Activated CD4-positive, alpha-beta T cell treated with anti-CD3 and anti-CD28 coated beads, Interleukin-2, amount 10 ng/mL, durations not matched to agents 7 days and 5 days (primary cell): Measurements from ENCODE around the gene NCL. TPM values are rescaled to one million over a fixed set of nuclear protein-coding genes. Genes with fewer than 3 reads are reported as not detected.

Experiments used
- CTCF ChIA-PET: fragments of 350-600 bp; sonication (Branson Sonifier 250); formaldehyde crosslinking; loops from one replicate; lab custom pipeline; 2021; ENCODE audit warnings: antibody characterized with exemption; lab: Charles Lee
- POLR2A ChIA-PET: fragments of 350-600 bp; sonication (Branson Sonifier 250); formaldehyde crosslinking; loops from one replicate; lab custom pipeline; 2021; ENCODE audit warnings: antibody characterized with exemption; lab: Charles Lee
- DNase-seq: peaks from one replicate; pipeline ENCODE4 v3.0.0-alpha.2; 2020
- H3K27ac Mint-ChIP-seq: one replicate; pipeline ENCODE4 v1.8.0; 2021; ENCODE audit warnings: mild to moderate bottlenecking, moderate library complexity, mixed read lengths
- H3K27me3 Mint-ChIP-seq: one replicate; pipeline ENCODE4 v1.8.0; 2021; ENCODE audit warnings: mixed read lengths
- H3K36me3 Mint-ChIP-seq: one replicate; pipeline ENCODE4 v1.8.0; 2021; ENCODE audit warnings: low read depth, mixed read lengths
- H3K4me1 Mint-ChIP-seq: one replicate; pipeline ENCODE4 v1.8.0; 2021; ENCODE audit warnings: mixed read lengths
- H3K4me3 Mint-ChIP-seq: one replicate; pipeline ENCODE4 v1.8.0; 2021; ENCODE audit warnings: mild to moderate bottlenecking, moderate library complexity, mixed read lengths
- H3K9me3 Mint-ChIP-seq: one replicate; pipeline ENCODE4 v1.8.0; 2021; ENCODE audit warnings: mixed read lengths
- total RNA-seq, 2 experiments: library from RNA; stranded (reverse); gene quantifications; one replicate each; pipeline ENCODE4 v1.2.3, GENCODE V29; 2021

The NCL gene
- total RNA-seq, 2 experiments from 2014 or later = 542 to 599 TPM

DNA sequence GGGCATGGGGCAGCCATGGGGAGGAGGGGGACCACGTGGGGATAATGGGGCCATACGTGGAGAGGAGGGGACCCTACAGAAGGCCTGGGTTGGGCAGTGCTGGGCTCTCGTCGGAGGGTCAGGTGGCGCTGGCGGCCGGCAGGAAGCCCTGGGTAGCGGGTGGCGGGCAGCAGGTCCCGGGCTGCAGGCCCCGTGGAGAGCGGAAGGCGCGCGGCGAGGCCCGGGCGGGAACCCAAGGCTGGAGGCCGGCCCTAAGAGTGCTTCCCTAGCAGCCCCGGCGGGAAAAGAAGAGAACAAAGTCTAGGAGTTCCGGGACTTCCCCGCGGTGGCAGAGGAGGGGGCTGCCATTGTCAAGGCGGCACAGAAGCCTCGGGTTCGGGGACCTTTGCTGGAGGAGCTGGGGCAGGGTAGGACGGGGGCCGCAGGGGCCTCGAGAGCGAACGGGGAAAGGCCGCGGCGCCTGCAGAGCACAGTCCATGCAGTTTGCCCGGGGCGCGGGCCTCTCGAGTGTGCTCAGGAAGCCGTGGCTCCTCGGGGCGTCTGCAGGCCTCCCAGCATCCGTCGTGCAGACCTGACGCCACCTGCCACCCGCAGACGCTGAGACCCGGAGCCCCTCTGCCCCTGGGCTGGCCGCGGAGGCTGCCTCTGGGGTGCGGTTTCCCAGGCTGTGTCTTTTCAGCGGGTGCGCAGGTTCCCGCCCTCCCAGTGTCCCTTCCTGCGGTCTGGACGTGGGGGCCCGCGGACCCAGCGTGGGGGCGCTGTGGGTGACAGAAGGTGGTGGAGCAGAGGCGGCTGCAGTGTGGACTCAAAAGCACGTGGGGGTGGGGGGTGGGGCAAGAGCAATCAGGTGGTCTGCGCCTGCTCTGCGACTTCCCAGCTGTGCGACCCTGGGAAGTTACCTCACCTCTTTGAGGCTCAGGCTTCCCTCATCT is 19.4 kb upstream of the NCL start:
- ChIA-PET CTCF (interaction anchor here (0.6 to 6.6 kb wide), 24 partner anchors 10 to 399 kb away, joined by 3 to 85 read pairs (median 4); partner anchors contain the start of gene NCL), POLR2A (interaction anchor here (0.7 kb wide), 1 partner anchor 167 kb away, joined by 3 read pairs; no protein-coding TSS in a partner anchor)
- Mint-ChIP-seq H3K4me3 (peak overlapping the region; percentile 75), H3K4me1 (peaks cover 26% of the 10 kb centered on the region), H3K27me3 (no peaks in the 10 kb centered on the region), H3K27ac (peak overlapping the region; percentile 93), H3K9me3 (no peaks in the 10 kb centered on the region), H3K36me3 (no peaks in the 10 kb centered on the region)
- DNase-seq = peak; percentile 47

GRCh38 chr2:231482806-231483391 is 18.6 kb upstream of the NCL start:
- H3K4me1 Mint-ChIP-seq = peaks cover 26% of the 10 kb centered on the region
- ChIA-PET CTCF (interaction anchor here (0.6 to 6.6 kb wide), 24 partner anchors 9 to 398 kb away, joined by 3 to 85 read pairs (median 4); partner anchors contain the start of gene NCL), POLR2A (interaction anchor here (0.7 to 0.8 kb wide), 2 partner anchors 19 to 166 kb away, joined by 3 to 5 read pairs; partner anchors contain the start of gene NCL)
- peak overlapping the region; percentile 75 for H3K4me3 Mint-ChIP-seq
- no peaks in the 10 kb centered on the region for H3K36me3 Mint-ChIP-seq
- H3K27ac Mint-ChIP-seq = peak overlapping the region; percentile 93
- DNase-seq = peak; percentile 73
- no peaks in the 10 kb centered on the region for H3K9me3 Mint-ChIP-seq
- no peaks in the 10 kb centered on the region for H3K27me3 Mint-ChIP-seq

- Mint-ChIP-seq H3K36me3 (no peaks in the 10 kb centered on the region), H3K4me1 (peaks cover 19% of the 10 kb centered on the region), H3K27me3 (no peaks in the 10 kb centered on the region), H3K27ac (no peak overlapping the region), H3K9me3 (no peaks in the 10 kb centered on the region), H3K4me3 (no peak overlapping the region)
- POLR2A ChIA-PET = interaction anchor here (1.2 kb wide), 1 partner anchor 16 kb away, joined by 3 read pairs; the partner anchor contains the start of gene NCL
- DNase-seq = no peak
- CTCF ChIA-PET = interaction anchor here (0.6 to 6.6 kb wide), 9 partner anchors 9 to 1751 kb away, joined by 3 to 85 read pairs (median 4); partner anchors contain the start of gene NCL
Measured at GRCh38 chr2:231480781-231481180, 16.5 kb upstream of the NCL start.

GRCh38 chr2:231479455-231479854 is 15.2 kb upstream of the NCL start:
- H3K27ac Mint-ChIP-seq = no peak overlapping the region
- no peak overlapping the region for H3K4me3 Mint-ChIP-seq
- H3K9me3 Mint-ChIP-seq = no peaks in the 10 kb centered on the region
- H3K4me1 Mint-ChIP-seq = peaks cover 19% of the 10 kb centered on the region
- ChIA-PET CTCF (interaction anchor here (0.7 to 6.6 kb wide), 3 partner anchors 9 to 196 kb away, joined by 3 to 85 read pairs (median 4); partner anchors contain the start of gene NCL), POLR2A (no interaction called here)
- DNase-seq = no peak
- H3K27me3 Mint-ChIP-seq = no peaks in the 10 kb centered on the region
- H3K36me3 Mint-ChIP-seq = no peaks in the 10 kb centered on the region

- CTCF ChIA-PET = interaction anchor here (1.3 kb wide), 1 partner anchor 41 kb away, joined by 4 read pairs; no protein-coding TSS in a partner anchor
- POLR2A ChIA-PET = no interaction called here
- H3K9me3 Mint-ChIP-seq = no peaks in the 10 kb centered on the region
Measured at GRCh38 chr2:231476920-231477319, 12.6 kb upstream of the NCL start.

GRCh38 chr2:231475965-231476364 is 11.7 kb upstream of the NCL start:
- H3K36me3 Mint-ChIP-seq = no peaks in the 10 kb centered on the region
- no peaks in the 10 kb centered on the region for H3K9me3 Mint-ChIP-seq
- DNase-seq = no peak
- H3K4me1 Mint-ChIP-seq = peaks cover 9% of the 10 kb centered on the region
- H3K27me3 Mint-ChIP-seq = no peaks in the 10 kb centered on the region
- ChIA-PET POLR2A (interaction anchor here (0.7 to 1.2 kb wide), 2 partner anchors 7 to 12 kb away, joined by 4 to 5 read pairs; partner anchors contain the start of gene NCL), CTCF (interaction anchor here (0.7 to 1.3 kb wide), 6 partner anchors 10 to 126 kb away, joined by 3 to 6 read pairs (median 4); no protein-coding TSS in a partner anchor)
- no peak overlapping the region for H3K27ac Mint-ChIP-seq
- no peak overlapping the region for H3K4me3 Mint-ChIP-seq

More at GRCh38 chr2:231476920-231477319, 12.6 kb upstream of the NCL start:
- H3K4me1 Mint-ChIP-seq = peaks cover 12% of the 10 kb centered on the region
- no peak for DNase-seq
- no peak overlapping the region for H3K4me3 Mint-ChIP-seq
- no peak overlapping the region for H3K27ac Mint-ChIP-seq
- no peaks in the 10 kb centered on the region for H3K27me3 Mint-ChIP-seq
- no peaks in the 10 kb centered on the region for H3K36me3 Mint-ChIP-seq

- no peaks in the 10 kb centered on the region for H3K36me3 Mint-ChIP-seq
Measured at GRCh38 chr2:231472816-231473215, 8.5 kb upstream of the NCL start.

DNA sequence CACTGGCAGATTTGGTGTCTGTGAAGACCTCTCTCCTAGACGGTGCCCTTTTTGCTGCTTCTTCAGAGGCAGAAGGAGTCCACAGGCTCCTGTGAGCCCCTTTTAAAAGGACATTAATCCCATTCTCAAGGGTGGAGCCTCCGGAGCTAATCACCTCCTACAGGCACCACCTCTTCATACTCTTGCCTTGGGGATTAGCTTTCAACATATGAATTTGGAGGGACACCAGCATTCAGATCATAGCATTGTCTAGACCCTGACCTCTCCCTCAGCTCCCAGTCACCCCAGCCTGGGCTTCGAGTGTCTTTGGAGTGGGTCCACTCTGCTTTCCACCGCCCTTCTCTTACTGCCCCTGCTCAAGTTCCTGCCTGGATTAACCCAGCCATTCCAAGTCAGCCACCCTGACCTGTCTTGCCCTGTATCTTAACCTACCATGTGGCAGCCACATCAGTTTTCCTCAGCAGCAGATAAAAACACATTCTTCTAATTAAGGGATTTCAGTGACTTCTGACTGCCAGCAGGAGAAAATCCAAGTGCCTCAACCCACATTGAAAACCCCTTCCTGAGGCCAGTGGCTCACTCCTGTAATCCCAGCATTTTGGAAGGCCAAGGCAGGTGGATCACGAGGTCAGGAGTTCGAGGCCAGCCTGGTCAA is 6.1 kb upstream of the NCL start:
- Mint-ChIP-seq H3K27ac (no peak overlapping the region), H3K9me3 (no peaks in the 10 kb centered on the region), H3K4me3 (no peak overlapping the region), H3K36me3 (no peaks in the 10 kb centered on the region), H3K4me1 (peaks cover 26% of the 10 kb centered on the region), H3K27me3 (no peaks in the 10 kb centered on the region)
- ChIA-PET POLR2A (no interaction called here), CTCF (interaction anchor here (7.8 kb wide), 1 partner anchor 10 kb away, joined by 85 read pairs; no protein-coding TSS in a partner anchor)
- no peak for DNase-seq

More at GRCh38 chr2:231472816-231473215, 8.5 kb upstream of the NCL start:
- H3K4me3 Mint-ChIP-seq = no peak overlapping the region
- no peak for DNase-seq
- no peaks in the 10 kb centered on the region for H3K27me3 Mint-ChIP-seq
- POLR2A ChIA-PET = no interaction called here
- CTCF ChIA-PET = interaction anchor here (3.1 kb wide), 1 partner anchor 10 kb away, joined by 19 read pairs; no protein-coding TSS in a partner anchor
- H3K27ac Mint-ChIP-seq = no peak overlapping the region
- peaks cover 17% of the 10 kb centered on the region for H3K4me1 Mint-ChIP-seq
- no peaks in the 10 kb centered on the region for H3K9me3 Mint-ChIP-seq

DNA sequence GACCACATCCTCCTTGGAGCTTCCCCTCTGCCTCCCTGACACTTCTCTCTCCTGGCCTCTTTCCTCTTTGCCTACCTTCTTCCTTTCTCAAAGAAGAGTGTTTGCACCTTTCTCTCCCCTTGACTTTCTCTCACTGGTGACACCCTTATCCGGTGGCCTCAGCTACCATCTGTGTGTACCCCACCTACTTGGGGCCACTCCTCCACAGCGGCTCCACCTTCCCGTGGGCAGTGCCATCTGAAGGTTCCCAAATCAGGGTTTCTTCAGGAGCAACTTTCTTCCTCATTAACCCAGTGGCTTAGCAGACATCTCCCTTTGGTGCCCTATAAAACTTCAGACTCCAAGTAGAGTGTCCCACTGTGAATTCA is 5.3 kb upstream of the NCL start:
- DNase-seq = no peak
- Mint-ChIP-seq H3K27me3 (no peaks in the 10 kb centered on the region), H3K4me3 (no peak overlapping the region), H3K27ac (peak overlapping the region; percentile 64), H3K9me3 (no peaks in the 10 kb centered on the region), H3K36me3 (no peaks in the 10 kb centered on the region), H3K4me1 (peaks cover 30% of the 10 kb centered on the region)
- POLR2A ChIA-PET = no interaction called here
- CTCF ChIA-PET = interaction anchor here (0.6 to 7.8 kb wide), 2 partner anchors 11 to 523 kb away, joined by 3 to 85 read pairs; no protein-coding TSS in a partner anchor

- CTCF ChIA-PET = interaction anchor here (0.9 to 7.8 kb wide), 6 partner anchors 9 to 209 kb away, joined by 3 to 85 read pairs (median 4); no protein-coding TSS in a partner anchor
- H3K27ac Mint-ChIP-seq = peak overlapping the region; percentile 21
Measured at GRCh38 chr2:231467613-231468530, 3.6 kb upstream of the NCL start.

DNA sequence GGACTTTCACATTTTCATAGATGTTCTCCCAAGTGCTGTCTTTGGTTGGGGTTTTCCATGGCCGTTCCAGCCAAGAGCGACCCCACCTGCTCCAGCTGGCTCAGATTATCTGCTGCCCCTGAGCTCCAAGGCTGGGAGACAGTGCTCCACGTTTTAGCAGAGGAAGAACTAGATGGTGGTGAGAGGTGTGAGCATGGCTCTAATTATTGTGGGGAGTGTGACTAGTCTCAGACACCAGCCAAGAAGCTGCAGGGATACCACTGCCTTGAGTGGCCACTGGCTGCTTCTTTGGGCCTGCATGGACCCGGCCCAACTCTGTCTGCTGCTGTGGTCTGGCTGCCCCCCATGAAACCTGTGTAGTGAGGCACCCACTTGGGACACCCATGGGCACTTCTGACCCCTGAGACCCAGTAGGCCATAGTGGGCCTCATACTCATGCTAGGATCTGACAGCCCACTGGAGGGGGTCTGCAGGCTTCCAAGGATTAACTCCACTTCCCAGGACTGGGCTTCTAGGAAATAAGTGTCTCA is 2.8 kb upstream of the NCL start:
- CTCF ChIA-PET = interaction anchor here (1.1 to 7.8 kb wide), 6 partner anchors 14 to 210 kb away, joined by 3 to 85 read pairs (median 6); no protein-coding TSS in a partner anchor
- POLR2A ChIA-PET = no interaction called here
- no peak for DNase-seq

More at GRCh38 chr2:231467613-231468530, 3.6 kb upstream of the NCL start:
- POLR2A ChIA-PET = interaction anchor here (0.5 kb wide), 1 partner anchor 8 kb away, joined by 4 read pairs; no protein-coding TSS in a partner anchor
- peaks cover 10% of the 10 kb centered on the region for H3K36me3 Mint-ChIP-seq
- no peak overlapping the region for H3K4me3 Mint-ChIP-seq
- no peak for DNase-seq
- H3K4me1 Mint-ChIP-seq = peaks cover 32% of the 10 kb centered on the region
- no peaks in the 10 kb centered on the region for H3K9me3 Mint-ChIP-seq
- no peaks in the 10 kb centered on the region for H3K27me3 Mint-ChIP-seq

More for the DNA sequence above, 2.8 kb upstream of the NCL start:
- Mint-ChIP-seq H3K9me3 (no peaks in the 10 kb centered on the region), H3K4me3 (no peak overlapping the region), H3K27ac (no peak overlapping the region), H3K36me3 (peaks cover 18% of the 10 kb centered on the region), H3K4me1 (peaks cover 37% of the 10 kb centered on the region), H3K27me3 (no peaks in the 10 kb centered on the region)
